Osteoblast (primary cell): ENCODE data around the gene PLD6. TPM values are rescaled to one million over a fixed set of nuclear protein-coding genes. Genes with fewer than 3 reads are reported as not detected.

Experiments
- DNase-seq: peaks from one replicate; pipeline ENCODE4 v3.0.0; 2011; ENCODE audit warnings: low spot score, mixed read lengths; ENCODE audit not compliant: insufficient read length; ENCODE audit errors: missing footprints
- H2AFZ ChIP-seq: 2 replicates; pipeline ENCODE4 v1.6.0; 2011; ENCODE audit warnings: mild to moderate bottlenecking, low read length
- H3K27ac ChIP-seq: 2 replicates; pipeline ENCODE4 v1.5.1; 2011; ENCODE audit warnings: mild to moderate bottlenecking, low read depth, low read length, moderate library complexity
- H3K27me3 ChIP-seq: 2 replicates; pipeline ENCODE4 v1.6.0; 2012; ENCODE audit warnings: mild to moderate bottlenecking, control low read depth, inconsistent platforms, low read length, moderate library complexity; ENCODE audit not compliant: insufficient read depth
- H3K36me3 ChIP-seq: 2 replicates; pipeline ENCODE4 v1.5.1; 2011; ENCODE audit warnings: mild to moderate bottlenecking, low read length, control low read depth, moderate library complexity; ENCODE audit not compliant: insufficient read depth
- H3K4me1 ChIP-seq: 2 replicates; pipeline ENCODE4 v1.5.1; 2011; ENCODE audit warnings: mild to moderate bottlenecking, low read length, control low read depth, moderate library complexity; ENCODE audit not compliant: insufficient read depth
- H3K4me2 ChIP-seq: 2 replicates; pipeline ENCODE4 v1.6.0; 2011; ENCODE audit warnings: mild to moderate bottlenecking, low read length; ENCODE audit not compliant: insufficient read depth
- H3K4me3 ChIP-seq: fragments of 200-600 bp; sonication (generic); 3 replicates; pipeline ENCODE4 v1.5.1; 2012; ENCODE audit warnings: mild to moderate bottlenecking, low read length, inconsistent platforms; ENCODE audit not compliant: insufficient read depth
- H3K79me2 ChIP-seq: 2 replicates; pipeline ENCODE4 v1.6.0; 2012; ENCODE audit warnings: mild to moderate bottlenecking, low read length, control low read depth, inconsistent platforms; ENCODE audit not compliant: insufficient read depth
- H3K9me3 ChIP-seq: 2 replicates; pipeline ENCODE4 v1.5.1; 2011; ENCODE audit warnings: low read depth, low read length, control low read depth
- H4K20me1 ChIP-seq: 2 replicates; pipeline ENCODE4 v1.6.0; 2012; ENCODE audit warnings: mild to moderate bottlenecking, low read length, control low read depth; ENCODE audit not compliant: insufficient read depth
- CTCF ChIP-seq: IDR thresholded peaks from 2 replicates; pipeline ENCODE4 v1.5.1; 2011; ENCODE audit warnings: mild to moderate bottlenecking, low read depth, low read length, moderate library complexity; ENCODE audit errors: extremely low read depth
- total RNA-seq: library from RNA; depleted of rRNA; stranded (reverse); fragments of >200 nt; gene quantifications from 2 replicates; pipeline ENCODE4 v1.2.3, GENCODE V29; 2012

PLD6 gene
- total RNA-seq, 1 donor = 1.4 TPM

DNA sequence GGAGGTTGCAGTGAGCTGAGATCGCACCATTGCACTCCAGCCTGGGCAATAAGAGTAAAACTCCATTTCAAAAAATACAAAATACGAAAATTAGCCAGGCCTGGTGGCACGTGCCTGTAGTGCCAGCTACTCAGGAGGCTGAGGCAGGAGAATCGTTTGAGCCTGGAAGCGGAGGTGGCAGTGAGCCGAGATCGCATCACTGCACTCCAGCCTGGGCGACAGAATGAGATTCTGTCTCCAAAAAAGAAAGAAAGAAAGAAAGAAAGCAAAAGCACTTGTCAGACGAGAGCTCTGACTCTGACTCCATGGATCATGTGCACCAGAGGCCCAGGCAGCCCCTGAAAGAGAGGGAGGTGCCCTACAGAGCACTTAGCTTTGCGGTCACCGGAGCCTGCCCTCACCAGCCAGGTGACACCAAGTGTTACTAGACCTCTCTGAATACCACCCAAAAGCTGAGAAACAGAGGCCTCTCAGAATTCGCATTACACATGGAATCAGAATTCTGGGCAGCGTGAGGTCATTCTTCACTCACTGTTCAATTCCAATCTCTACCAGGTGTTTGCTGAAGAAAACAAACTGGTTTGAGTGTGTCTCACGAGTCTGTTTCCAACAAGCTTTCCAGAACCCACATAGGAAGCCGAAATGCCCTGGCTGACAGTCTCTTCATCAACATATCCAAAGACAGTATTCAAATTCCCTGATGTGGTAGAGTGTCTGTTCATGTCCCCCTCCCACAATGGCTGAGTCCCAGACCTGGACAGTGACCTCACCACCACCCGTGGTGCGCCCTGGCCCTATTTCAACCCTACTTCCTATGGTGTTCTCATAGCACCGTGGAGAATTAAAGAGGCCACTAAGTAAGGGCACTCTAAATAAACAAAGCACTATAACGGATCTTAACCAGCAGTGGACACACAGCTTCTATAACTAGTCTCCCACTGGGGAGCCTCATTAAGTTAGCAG lies 29.4 kb upstream of the PLD6 start:
- H3K27me3 ChIP-seq = no peaks in the 10 kb centered on the region
- H3K79me2 ChIP-seq = peaks cover 64% of the 10 kb centered on the region
- no peak overlapping the region for H2AFZ ChIP-seq
- peaks cover 19% of the 10 kb centered on the region for H3K36me3 ChIP-seq
- no peaks in the 10 kb centered on the region for H3K9me3 ChIP-seq
- peak overlapping the region; percentile 98 for H3K4me3 ChIP-seq
- peaks cover 20% of the 10 kb centered on the region for H4K20me1 ChIP-seq
- no peak for TF ChIP-seq CTCF
- DNase-seq = peak; percentile 82
- H3K4me1 ChIP-seq = peaks cover 17% of the 10 kb centered on the region
- peak overlapping the region; percentile 100 for H3K27ac ChIP-seq
- H3K4me2 ChIP-seq = peak overlapping the region; percentile 95

DNA sequence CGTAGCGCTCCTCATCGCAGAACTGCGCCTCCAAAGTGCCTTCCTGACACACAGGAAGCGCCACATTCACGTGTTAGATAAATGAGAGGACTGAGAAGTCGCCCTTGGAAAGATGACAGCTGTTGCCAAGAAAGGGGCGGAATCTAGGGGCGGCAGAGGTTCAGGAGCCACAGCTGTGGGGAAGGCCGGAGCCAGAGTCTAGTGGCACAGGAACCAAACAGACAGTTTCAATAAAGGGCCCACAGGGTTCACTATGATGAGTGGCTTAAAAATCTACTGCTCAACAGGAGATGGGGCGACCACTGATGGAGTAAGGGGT lies 26.1 kb upstream of the PLD6 start:
- H3K27ac ChIP-seq = no peak overlapping the region
- peaks cover 14% of the 10 kb centered on the region for H3K4me1 ChIP-seq
- no peak for TF ChIP-seq CTCF
- H3K4me2 ChIP-seq = no peak overlapping the region
- peaks cover 23% of the 10 kb centered on the region for H4K20me1 ChIP-seq
- H3K36me3 ChIP-seq = peaks cover 46% of the 10 kb centered on the region
- peak; percentile 38 for DNase-seq
- no peak overlapping the region for H2AFZ ChIP-seq
- no peaks in the 10 kb centered on the region for H3K9me3 ChIP-seq
- H3K4me3 ChIP-seq = no peak overlapping the region
- H3K79me2 ChIP-seq = peaks cover 95% of the 10 kb centered on the region
- H3K27me3 ChIP-seq = no peaks in the 10 kb centered on the region

DNA sequence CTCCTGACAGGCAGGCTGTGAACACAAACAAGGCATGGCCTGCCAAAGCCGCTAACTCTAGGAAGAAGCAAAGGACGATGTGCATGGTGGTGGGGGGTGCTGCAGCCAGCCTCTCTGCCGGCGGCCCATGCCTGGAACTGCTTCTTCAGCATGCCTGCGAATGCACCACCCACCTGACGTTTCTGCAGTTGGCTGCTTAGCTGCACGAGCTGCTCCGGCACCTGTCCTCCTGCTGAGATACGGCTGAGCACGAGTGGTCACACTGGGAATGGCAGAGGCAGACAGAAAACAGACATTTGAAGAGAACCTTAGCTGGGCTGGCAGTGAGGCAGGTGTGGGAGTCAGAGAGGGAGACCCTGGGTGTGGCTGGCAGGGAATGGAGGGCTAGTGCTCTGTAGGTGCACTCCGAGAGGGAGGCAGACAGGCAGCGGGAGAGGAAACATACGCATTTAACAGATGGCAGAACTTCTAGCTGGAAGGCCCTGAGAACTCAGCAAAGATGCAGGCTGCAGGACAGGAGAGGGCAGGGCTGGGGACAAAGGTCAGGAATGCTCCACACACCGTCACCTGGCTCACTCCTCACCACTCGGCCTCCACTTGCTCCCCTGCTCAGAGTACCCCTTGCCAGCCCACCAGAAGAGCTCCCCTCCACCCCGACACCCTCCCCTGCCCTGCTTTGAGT lies 25.6 kb upstream of the PLD6 start:
- DNase-seq = peak; percentile 13
- H3K36me3 ChIP-seq = peaks cover 51% of the 10 kb centered on the region
- peaks cover 28% of the 10 kb centered on the region for H4K20me1 ChIP-seq
- H3K4me2 ChIP-seq = no peak overlapping the region
- H3K27me3 ChIP-seq = no peaks in the 10 kb centered on the region
- peaks cover 95% of the 10 kb centered on the region for H3K79me2 ChIP-seq
- no peak overlapping the region for H3K4me3 ChIP-seq
- TF ChIP-seq CTCF = no peak
- peaks cover 14% of the 10 kb centered on the region for H3K4me1 ChIP-seq
- no peaks in the 10 kb centered on the region for H3K9me3 ChIP-seq
- no peak overlapping the region for H3K27ac ChIP-seq
- H2AFZ ChIP-seq = no peak overlapping the region
